AG10803 (cell line): ENCODE data around the gene TTC23.

Experiments
- DNase-seq: peaks from one replicate; pipeline ENCODE4 v3.0.0; 2010; ENCODE audit warnings: low read depth
- H3K4me3 ChIP-seq: 2 replicates; pipeline ENCODE4 v1.5.1; 2011; ENCODE audit warnings: mild to moderate bottlenecking, low read length, control low read depth
- TF ChIP-seq, protein P1 (sequence below): conservative IDR thresholded peaks from 2 replicates; pipeline ENCODE4 v1.5.1; 2011; ENCODE audit warnings: mild to moderate bottlenecking, low read length, control low read depth, inconsistent platforms

Gene TTC23

DNA sequence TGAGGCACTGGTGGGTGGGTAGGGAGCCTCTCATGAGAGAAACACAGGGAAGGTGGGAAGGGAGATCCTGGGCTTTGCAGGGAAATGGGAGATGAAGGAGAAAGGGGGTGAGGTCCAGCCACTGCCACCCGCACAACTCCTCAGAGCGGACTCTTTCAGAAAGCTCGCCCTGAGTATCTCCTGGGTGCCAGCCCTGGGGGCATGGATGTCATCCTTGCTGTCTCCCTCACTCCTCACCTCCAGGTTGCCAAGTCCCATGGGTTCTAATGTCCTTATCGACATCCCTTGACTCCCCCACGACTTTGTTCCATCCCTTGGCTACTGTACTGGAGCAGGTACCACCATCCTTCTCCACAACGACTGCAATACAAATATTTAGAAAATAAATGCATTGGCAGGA is 103.6 kb downstream of the TTC23 start:
- TF ChIP-seq, protein P1, sequence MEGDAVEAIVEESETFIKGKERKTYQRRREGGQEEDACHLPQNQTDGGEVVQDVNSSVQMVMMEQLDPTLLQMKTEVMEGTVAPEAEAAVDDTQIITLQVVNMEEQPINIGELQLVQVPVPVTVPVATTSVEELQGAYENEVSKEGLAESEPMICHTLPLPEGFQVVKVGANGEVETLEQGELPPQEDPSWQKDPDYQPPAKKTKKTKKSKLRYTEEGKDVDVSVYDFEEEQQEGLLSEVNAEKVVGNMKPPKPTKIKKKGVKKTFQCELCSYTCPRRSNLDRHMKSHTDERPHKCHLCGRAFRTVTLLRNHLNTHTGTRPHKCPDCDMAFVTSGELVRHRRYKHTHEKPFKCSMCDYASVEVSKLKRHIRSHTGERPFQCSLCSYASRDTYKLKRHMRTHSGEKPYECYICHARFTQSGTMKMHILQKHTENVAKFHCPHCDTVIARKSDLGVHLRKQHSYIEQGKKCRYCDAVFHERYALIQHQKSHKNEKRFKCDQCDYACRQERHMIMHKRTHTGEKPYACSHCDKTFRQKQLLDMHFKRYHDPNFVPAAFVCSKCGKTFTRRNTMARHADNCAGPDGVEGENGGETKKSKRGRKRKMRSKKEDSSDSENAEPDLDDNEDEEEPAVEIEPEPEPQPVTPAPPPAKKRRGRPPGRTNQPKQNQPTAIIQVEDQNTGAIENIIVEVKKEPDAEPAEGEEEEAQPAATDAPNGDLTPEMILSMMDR, result no peak
- DNase-seq, result no peak
- H3K4me3 ChIP-seq, result no peak overlapping the region

DNA sequence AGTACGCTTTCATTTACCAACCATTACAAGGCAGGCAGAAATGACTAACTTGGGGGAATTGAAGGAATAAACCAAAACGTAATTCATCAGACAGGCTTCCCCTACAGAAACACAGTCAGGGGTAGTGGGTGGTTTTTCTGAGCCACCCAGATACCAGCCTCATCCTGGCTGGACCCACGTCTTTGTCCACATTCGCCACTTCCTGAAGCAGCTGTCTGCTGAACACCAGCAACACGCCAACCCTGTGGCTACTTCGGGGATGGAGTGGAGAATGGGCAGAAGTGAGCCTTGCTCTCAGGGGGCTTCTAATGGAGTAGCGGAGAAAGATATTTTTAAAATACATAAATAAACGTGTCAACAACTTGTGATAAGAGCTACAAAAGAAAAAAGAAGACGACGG is 104.4 kb downstream of the TTC23 start:
- TF ChIP-seq, protein P1, result no peak

DNA sequence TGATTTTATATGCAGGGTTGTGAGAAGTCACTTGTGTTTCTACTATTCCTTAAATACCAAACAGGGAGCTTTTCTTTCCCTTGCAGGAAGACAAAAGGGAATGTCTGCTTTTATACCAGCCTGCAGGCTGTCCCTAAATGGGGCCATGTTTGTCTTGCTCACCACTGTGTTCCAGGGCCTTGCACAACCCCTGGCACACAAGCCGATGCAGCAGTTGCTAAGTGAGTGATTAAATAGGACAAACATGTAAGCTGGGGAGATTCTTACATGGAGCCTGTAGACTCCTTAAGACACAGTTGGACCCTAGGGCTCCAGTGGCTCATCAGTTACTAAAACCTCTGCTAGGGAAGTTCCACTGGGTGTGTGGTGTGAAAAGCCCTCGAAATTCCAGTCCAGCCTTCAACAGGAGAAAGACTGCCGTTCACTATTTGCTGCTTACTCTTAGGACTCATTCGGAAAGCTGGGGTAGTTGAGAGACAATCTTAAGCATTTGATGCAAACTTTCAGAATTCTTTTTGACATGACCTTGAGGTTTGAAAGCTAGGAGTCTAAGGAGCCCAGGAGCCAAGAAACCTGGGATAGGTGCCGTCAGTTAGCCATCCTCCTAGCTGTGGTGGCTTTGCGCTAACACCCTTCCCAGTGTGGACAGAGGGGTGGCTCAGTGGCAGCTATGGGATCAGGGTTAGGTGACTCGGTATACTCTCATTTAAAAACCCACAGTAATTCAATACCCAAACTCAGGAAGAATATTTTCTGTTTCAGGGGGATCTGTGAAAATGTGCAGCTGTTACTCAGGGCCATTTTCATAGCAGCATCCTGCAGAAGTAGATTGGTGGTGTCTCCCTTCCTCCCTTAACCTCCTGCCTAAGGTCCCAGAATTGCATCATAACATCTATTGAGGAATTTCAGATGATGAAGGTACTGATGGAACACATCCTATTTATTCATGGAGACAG is 105.4 kb downstream of the TTC23 start:
- TF ChIP-seq, protein P1, result no peak
- H3K4me3 ChIP-seq, result no peak overlapping the region
- DNase-seq, result peak; percentile 88

More for the DNA sequence above, 104.4 kb downstream of the TTC23 start:
- no peak overlapping the region for H3K4me3 ChIP-seq
- DNase-seq, result no peak

DNA sequence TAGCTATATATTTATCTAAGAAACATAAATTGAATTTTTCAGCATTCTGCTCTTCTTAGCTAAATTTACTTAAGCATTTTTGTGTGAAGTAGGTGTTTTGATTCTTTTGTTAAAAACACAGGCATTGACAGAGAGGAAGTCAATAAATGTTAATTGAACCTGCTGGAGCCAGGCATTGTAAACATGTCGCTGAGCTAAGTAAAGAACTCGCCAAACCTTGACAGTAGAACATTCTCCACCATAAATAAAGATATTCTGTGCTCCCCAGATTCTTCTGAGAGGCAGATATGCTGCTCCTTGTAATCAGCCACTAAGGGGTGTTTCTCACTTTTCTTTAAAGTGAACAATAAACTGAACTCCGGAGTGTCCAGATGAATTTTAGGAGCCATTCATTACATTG is 106.1 kb downstream of the TTC23 start:
- DNase-seq, result no peak
- TF ChIP-seq, protein P1, result no peak
- no peak overlapping the region for H3K4me3 ChIP-seq

DNA sequence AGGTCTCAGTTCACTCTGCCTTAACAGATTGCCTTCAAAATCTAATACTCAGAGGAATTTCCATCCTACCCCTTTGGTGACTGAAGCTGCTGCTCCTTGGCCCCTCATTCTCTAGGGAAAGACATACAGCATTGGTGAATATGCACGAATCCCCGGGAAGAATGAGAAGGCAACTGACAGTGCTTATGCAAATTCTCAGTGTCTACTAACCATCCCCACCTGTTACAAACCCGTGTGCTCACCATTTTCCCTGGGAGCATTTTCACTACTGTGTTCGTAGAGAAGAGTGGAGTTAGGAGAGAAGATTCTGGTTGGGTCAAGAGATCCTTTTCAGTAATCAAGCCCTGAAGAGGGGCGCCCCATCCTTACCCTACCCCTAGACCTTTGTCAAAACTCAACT is 106.8 kb downstream of the TTC23 start:
- H3K4me3 ChIP-seq, result no peak overlapping the region
- DNase-seq, result no peak
- TF ChIP-seq, protein P1, result no peak

DNA sequence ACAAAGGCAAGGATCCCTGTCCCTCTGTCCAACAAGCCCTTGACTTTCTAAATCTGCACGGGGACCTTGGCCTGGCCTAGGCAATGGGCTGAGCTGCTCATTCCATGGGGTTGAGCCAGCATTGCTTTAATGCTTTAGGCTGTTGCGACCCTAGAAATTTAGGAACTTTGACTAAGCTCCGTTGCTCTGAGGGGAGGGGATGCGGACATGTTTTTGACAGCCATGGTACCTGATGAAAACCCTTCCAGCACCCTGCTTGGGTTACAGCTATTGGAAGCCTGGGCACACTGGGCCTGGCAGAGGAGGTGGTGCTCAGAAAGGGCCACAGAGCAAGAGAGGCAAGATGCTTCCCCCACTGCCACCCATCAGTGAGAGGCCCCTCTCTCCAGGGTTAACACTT is 107.4 kb downstream of the TTC23 start:
- H3K4me3 ChIP-seq, result no peak overlapping the region
- DNase-seq, result no peak
- TF ChIP-seq, protein P1, result no peak

DNA sequence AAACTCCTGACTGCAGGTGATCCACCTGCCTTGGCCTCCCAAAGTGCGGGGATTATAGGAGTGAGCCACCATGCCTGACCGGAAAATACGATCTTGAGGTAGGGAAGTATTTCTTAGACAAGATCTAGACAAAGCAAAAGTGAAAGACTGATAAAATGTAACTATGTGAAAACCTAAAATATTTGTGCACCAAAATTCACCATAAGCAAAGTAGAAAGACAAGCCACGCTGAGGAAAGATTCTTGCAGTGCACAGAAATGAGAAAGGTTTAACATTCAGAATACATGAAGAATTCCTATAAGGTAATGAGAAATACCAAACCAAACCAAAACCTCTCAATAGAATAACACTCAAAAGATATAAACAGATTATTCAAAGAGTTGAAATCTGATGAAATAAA is 108.8 kb downstream of the TTC23 start:
- TF ChIP-seq, protein P1, result no peak
- no peak overlapping the region for H3K4me3 ChIP-seq
- DNase-seq, result no peak
